Measurements from ENCODE around the gene SPSB1. TPM values are rescaled to one million over a fixed set of nuclear protein-coding genes. Genes with fewer than 3 reads are reported as not detected.

The SPSB1 gene
- total RNA-seq, 1 experiment from 2014 or later: 14.3 TPM

Other genes starting within 250 kb of the SPSB1 start
- 4.2 and 7.1 TPM in 2 replicates for gene SLC2A5, start 223.3 kb upstream of the SPSB1 start, total RNA-seq (2014; rRNA removed; shearing (Covaris generic))
- gene GPR157, start 163.8 kb upstream of the SPSB1 start, total RNA-seq (2014; rRNA removed; shearing (Covaris generic)): 2.1 and 2.9 TPM in 2 replicates
- 7.7 and 15.9 TPM in 2 replicates for gene H6PD, start 58.1 kb upstream of the SPSB1 start, total RNA-seq (2014; rRNA removed; shearing (Covaris generic))
- 11.3 and 15.5 TPM in 2 replicates for gene SLC25A33, start 246.6 kb downstream of the SPSB1 start, total RNA-seq (2014; rRNA removed; shearing (Covaris generic))

All from M059J (cell line).